Measurements from ENCODE around the gene CPNE8. TPM values are rescaled to one million over a fixed set of nuclear protein-coding genes. Genes with fewer than 3 reads are reported as not detected.
"Not testable (repeated sequence)": the region's sequence is repeated elsewhere in the genome, so short reads cannot be mapped to it uniquely, and the experiment has no call there.

CPNE8 gene
- total RNA-seq, 1 experiment from 2014 or later: 16.1 TPM

DNA sequence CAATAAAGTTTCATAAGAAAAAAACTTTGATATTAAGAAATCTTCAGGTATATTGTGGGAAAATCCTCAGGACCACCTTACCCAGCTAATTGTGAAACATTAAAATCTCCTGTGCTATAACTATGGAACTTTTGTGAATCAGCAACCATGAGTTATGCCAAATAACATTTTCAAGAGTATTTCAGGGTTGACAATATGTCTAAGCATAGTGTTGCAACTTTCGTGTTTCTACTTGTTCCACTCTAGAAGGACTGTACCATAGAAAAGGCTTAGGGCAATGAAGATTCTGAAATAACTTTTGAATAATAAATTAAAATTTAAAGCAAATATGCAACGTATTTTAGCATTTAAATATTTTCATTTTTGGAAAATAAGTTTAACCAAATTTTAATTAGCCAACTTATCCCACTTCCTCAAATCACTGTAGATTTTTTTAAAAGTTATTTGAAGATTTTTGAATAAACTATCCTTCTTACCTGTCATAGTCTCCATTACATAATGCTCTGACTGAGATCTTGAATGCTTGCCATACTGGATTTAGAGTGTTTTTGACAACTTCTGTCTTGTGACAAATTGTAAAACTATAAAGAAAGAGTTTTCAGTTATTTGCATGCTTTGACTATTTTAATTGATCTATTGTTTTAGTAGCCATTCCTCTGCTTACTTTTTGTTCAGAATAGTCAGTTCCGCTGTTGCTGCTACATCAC is 143.6 kb downstream of the CPNE8 start:
- in situ Hi-C loops (cut with HindIII; ENCODE audit: low sequenced_read_pairs): no loop called here
- no peak for DNase-seq (ENCODE audit: low spot score)

GRCh38 chr12:38761111-38761510 is 144.3 kb downstream of the CPNE8 start:
- DNase-seq (ENCODE audit: low spot score): no peak
- in situ Hi-C loops (cut with HindIII; ENCODE audit: low sequenced_read_pairs): no loop called here

- DNase-seq (ENCODE audit: low spot score): no peak
- in situ Hi-C loops (cut with HindIII; ENCODE audit: low sequenced_read_pairs): no loop called here
These were observed 145.8 kb downstream of the CPNE8 start for GRCh38 chr12:38759621-38760020.

DNA sequence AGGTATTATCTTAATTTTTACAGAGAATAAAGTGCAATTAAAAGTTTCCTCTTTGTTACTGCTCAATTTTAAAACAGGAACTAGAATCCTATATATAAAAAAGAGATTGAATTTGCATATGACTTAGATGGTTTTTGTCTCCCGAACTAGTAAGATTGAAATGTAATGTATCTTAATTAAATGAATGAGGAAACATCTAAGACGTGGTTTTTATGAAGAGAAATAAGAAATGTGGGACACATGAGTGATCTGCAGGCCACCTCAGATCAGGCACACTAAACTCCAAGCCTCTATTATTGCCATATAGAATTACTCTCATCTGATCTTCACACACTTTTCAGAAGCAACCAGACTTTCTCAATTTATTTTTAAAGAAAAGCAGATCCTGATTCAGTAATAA is 158.6 kb downstream of the CPNE8 start:
- in situ Hi-C loops (cut with HindIII; ENCODE audit: low sequenced_read_pairs): no loop called here
- no peak for DNase-seq (ENCODE audit: low spot score)

GRCh38 chr12:38745601-38746000 is 159.8 kb downstream of the CPNE8 start:
- in situ Hi-C loops (cut with HindIII; ENCODE audit: low sequenced_read_pairs): no loop called here
- no peak for DNase-seq (ENCODE audit: low spot score)

DNA sequence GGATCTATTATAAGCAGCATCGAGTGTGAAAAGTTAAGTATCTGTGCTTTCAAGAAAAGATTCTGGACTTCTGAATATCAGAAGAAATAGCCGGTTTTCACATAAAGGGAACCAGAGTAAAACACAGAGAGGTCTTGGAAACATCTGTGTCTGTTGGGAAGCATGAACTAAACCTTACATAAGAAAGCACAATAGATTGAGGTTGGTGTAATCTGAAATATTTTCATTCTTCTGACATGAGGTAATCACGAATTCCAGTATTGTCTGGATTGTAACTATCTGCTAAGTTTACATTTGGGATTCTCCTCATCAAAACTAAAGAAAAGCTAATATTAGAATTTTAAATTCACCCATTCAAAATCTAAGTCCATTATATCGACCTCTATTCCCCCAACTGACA is 161.3 kb downstream of the CPNE8 start:
- in situ Hi-C loops (cut with HindIII; ENCODE audit: low sequenced_read_pairs): no loop called here
- no peak for DNase-seq (ENCODE audit: low spot score)

DNA sequence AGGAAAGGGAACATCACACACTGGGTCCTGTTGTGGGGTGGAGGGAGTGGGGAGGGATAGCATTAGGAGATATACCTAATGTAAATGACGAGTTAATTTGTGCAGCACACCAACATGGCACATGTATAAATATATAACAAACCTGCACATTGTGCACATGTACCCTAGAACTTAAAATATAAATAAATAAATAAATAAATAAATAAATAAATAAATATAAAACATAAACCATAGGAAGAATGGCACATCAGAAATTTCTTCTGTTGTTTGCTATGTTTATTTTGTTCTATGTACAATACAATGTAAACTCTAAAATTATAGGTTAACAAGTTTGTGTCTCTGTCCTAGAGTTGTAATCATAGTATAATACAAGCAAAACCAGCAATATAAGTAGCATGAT is 162.9 kb downstream of the CPNE8 start:
- in situ Hi-C loops (cut with HindIII; ENCODE audit: low sequenced_read_pairs): not testable (repeated sequence)

GRCh38 chr12:38736821-38737220 is 168.6 kb downstream of the CPNE8 start:
- DNase-seq (ENCODE audit: low spot score): no peak
- in situ Hi-C loops (cut with HindIII; ENCODE audit: low sequenced_read_pairs): no loop called here

More for the DNA sequence above, 162.9 kb downstream of the CPNE8 start:
- DNase-seq (ENCODE audit: low spot score): not testable (repeated sequence)

- in situ Hi-C loops (cut with HindIII; ENCODE audit: low sequenced_read_pairs): no loop called here
- no peak for DNase-seq (ENCODE audit: low spot score)
These were observed 172.6 kb downstream of the CPNE8 start for GRCh38 chr12:38732761-38733160.

DNA sequence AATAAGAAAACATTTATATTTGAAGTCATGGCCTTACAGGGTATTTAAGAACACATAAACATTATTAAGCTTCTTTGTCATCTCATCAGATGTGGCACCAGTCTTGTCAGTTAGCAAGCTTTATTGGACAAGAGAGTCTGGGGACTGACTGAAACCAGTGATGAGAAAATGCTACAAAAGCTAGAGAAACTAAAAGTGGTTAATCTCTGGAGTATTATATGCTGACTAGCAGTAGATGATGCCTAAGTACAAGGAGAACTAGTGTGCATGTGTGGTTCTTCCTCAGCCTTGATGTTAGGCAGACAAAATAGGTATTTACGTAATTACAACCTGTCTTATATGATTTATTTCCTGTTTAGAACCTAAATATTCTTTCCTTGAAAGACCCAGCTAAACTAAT is 176.5 kb downstream of the CPNE8 start:
- in situ Hi-C loops (cut with HindIII; ENCODE audit: low sequenced_read_pairs): no loop called here

GRCh38 chr12:38721611-38722252 is 183.7 kb downstream of the CPNE8 start:
- in situ Hi-C loops (cut with HindIII; ENCODE audit: low sequenced_read_pairs): no loop called here
- DNase-seq (ENCODE audit: low spot score): no peak

More for the DNA sequence above, 176.5 kb downstream of the CPNE8 start:
- no peak for DNase-seq (ENCODE audit: low spot score)

DNA sequence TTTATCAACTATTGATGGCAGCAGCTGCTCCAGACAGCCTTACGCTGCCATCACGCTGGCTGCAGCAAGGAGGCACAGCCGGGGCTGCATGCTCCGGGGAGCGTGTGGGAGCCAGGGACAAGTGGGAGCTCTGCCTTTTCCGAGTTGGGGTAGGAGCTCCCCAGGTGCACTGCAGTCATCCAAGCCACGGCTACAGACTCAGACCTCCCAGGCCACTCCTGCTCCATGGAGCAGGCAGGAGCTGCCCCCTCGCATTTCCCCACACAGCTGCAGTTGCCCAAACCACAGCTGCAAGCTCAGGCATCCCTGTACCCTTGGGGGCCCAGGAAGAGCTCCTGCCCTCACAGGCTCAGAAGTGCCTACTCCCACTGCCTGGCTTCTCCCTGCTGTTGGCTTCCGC is 184.7 kb downstream of the CPNE8 start:
- in situ Hi-C loops (cut with HindIII; ENCODE audit: low sequenced_read_pairs): no loop called here
- DNase-seq (ENCODE audit: low spot score): no peak

DNA sequence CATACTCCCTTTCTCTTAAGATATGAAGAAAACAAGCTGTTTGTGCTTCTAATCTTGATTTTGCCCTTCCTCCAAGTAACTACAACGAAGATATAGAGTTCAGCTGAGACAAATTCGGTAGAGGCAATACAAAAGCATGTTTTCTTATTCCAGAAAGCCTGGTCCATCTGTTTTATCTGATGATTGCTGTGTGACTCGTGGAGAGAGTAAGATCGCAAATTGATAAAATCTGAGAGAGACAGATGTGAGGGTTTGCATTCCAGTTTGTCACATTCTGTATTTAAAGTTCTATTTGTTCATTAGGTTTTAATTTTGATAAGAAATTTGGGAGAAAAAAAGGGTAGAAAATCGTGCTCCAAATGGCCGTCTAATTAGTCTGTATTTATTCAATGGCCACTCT is 192.1 kb downstream of the CPNE8 start:
- in situ Hi-C loops (cut with HindIII; ENCODE audit: low sequenced_read_pairs): no loop called here
- DNase-seq (ENCODE audit: low spot score): no peak

DNA sequence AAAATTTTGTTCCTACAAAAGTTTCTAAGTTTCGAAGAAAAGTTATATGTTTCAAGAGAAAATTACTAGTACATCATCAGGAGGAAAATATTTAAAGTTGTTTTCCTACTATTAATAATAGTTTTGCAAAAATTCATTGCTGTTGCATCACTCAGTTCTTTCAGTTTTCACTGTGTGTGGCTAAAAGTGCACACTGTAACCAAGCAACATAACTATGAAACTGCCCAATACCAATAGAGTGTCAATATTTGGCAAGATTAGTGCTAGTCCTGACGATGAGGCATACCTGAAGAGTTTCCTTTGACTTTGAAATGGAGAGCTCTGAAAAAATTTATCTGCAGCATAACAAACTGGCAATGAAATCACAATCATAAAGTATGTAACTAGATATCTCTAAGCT is 194.3 kb downstream of the CPNE8 start:
- in situ Hi-C loops (cut with HindIII; ENCODE audit: low sequenced_read_pairs): no loop called here
- no peak for DNase-seq (ENCODE audit: low spot score)

- in situ Hi-C loops (cut with HindIII; ENCODE audit: low sequenced_read_pairs): no loop called here
These were observed 196.9 kb downstream of the CPNE8 start for GRCh38 chr12:38708466-38708865.

DNA sequence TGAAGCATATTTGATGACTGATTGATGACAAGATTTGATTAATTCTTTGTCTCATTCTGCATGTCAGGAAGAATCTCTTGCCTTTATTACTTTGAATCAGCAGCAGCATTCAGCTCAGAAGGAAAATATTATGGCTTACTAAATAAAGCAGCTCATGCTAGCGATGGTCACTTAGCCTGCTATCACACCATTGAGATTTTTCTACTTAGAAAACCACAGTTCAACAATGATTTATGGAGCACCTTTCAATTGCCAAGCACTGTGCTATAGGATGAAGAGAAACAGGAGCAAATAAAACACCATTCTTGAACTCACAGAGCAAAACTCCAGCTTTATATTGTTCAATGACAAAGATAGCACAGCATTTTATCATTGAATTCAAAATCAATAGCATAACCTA is 197.7 kb downstream of the CPNE8 start:
- in situ Hi-C loops (cut with HindIII; ENCODE audit: low sequenced_read_pairs): no loop called here
- DNase-seq (ENCODE audit: low spot score): no peak

More at GRCh38 chr12:38708466-38708865, 196.9 kb downstream of the CPNE8 start:
- no peak for DNase-seq (ENCODE audit: low spot score)

DNA sequence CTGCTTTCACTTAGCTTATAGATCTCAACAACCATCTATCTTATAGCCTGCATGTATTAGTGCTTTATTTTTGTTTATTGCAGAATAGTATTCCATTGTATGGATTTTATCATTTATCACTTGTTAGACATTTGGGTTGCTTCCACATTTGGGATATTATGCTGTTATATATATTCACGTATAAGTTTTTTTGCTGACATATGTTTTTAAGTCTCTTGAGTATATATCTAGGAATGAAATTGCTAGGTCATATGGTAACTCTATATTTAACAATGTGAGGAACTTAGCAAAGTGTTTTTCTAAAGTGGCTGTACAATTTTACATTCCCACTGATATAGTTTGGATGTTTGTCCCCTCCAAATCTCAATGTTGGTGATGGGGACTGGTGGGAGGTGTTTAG is 208.1 kb downstream of the CPNE8 start:
- in situ Hi-C loops (cut with HindIII; ENCODE audit: low sequenced_read_pairs): no loop called here
- DNase-seq (ENCODE audit: low spot score): no peak

DNA sequence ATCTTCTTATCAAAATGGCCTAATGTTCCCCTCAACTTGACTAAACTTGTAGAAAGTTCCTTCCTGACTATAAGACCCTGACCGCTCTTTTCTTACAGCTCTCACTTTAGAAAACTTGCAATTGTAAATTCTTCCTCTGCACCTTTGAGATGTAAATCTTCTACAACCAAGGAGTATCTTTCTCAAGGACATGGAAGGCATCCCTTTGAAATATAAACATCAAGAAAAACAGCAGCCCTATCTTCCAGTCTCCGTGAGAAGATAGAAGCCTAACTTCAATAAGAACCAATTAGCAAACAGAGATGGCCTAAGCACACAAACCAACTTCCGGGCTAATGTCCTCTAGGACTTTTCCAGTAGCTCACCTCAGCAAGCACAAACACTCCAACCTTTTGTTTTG is 210.3 kb downstream of the CPNE8 start:
- in situ Hi-C loops (cut with HindIII; ENCODE audit: low sequenced_read_pairs): no loop called here
- no peak for DNase-seq (ENCODE audit: low spot score)

GRCh38 chr12:38691164-38691563 is 214.2 kb downstream of the CPNE8 start:
- in situ Hi-C loops (cut with HindIII; ENCODE audit: low sequenced_read_pairs): no loop called here
- no peak for DNase-seq (ENCODE audit: low spot score)

GRCh38 chr12:38690646-38691045 is 214.7 kb downstream of the CPNE8 start:
- no peak for DNase-seq (ENCODE audit: low spot score)
- in situ Hi-C loops (cut with HindIII; ENCODE audit: low sequenced_read_pairs): no loop called here

DNA sequence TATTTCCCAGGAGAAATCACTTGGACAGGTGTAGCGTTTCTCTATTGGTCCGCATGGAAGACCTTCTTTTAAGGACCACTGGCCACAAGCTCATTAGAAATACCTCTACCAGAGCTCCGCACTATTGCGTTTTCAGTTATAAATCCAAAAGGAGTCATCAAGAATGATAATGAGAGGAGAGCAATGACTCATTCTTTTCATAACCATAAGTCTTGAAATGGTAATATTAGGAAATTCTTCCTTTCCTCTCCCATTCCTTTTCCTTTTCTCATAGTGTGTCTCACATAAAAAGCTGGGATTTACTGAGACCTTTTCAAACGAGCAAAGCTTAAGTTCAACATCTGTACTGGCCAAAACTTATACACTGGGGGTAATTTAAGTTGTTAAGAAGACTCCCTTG is 215.7 kb downstream of the CPNE8 start:
- in situ Hi-C loops (cut with HindIII; ENCODE audit: low sequenced_read_pairs): no loop called here
- DNase-seq (ENCODE audit: low spot score): no peak

All from G401 (cell line).